Skeletal muscle tissue (tissue), 4 donors: ENCODE data around the gene SCYL1. TPM values are rescaled to one million over a fixed set of nuclear protein-coding genes. Genes with fewer than 3 reads are reported as not detected.
A peak's percentile ranks its signal among the peaks of the same experiment; 100 is the strongest.

Experiments
- H3K27ac ChIP-seq: one replicate; pipeline ENCODE4 v1.7.0; 2013; ENCODE audit warnings: mild to moderate bottlenecking, low read depth, low read length, inconsistent platforms
- H3K27me3 ChIP-seq, 3 donors: one replicate each; pipeline ENCODE4 v1.7.0; 2013; ENCODE audit warnings: low read length in 3 of 3; ENCODE audit not compliant: control insufficient read depth in 3 of 3, insufficient read depth in 3 of 3
- H3K36me3 ChIP-seq, 3 donors: one replicate each; pipeline ENCODE4 v1.7.0; 2013; ENCODE audit warnings: low read length in 3 of 3; ENCODE audit not compliant: control insufficient read depth in 3 of 3, insufficient read depth in 3 of 3
- H3K4me1 ChIP-seq, 3 donors: one replicate each; pipeline ENCODE4 v1.7.0; 2013; ENCODE audit warnings: low read length in 3 of 3, mild to moderate bottlenecking in 3 of 3; ENCODE audit not compliant: control insufficient read depth in 3 of 3, insufficient read depth in 3 of 3
- H3K4me3 ChIP-seq, 3 donors: one replicate each; pipeline ENCODE4 v1.7.0; 2013; ENCODE audit warnings: low read length in 3 of 3
- H3K9ac ChIP-seq, 3 donors: one replicate each; pipeline ENCODE4 v1.7.0; 2013; ENCODE audit warnings: low read length in 3 of 3, mild to moderate bottlenecking in 3 of 3, moderate library complexity in 2 of 3, low read depth in 1 of 3
- H3K9me3 ChIP-seq, 3 donors: one replicate each; pipeline ENCODE4 v1.7.0; 2013; ENCODE audit warnings: low read length in 3 of 3; ENCODE audit not compliant: control insufficient read depth in 3 of 3
- total RNA-seq: library from RNA; depleted of rRNA; stranded (reverse); fragments of >200 nt; gene quantifications from one replicate; pipeline ENCODE4 v1.2.3, GENCODE V29; 2014
- donor health status: Osteomylitis.

SCYL1 gene
- total RNA-seq, 1 donor from 2014 or later = 36.0 TPM

GRCh38 chr11:65553301-65554001 is 28.6 kb downstream of the SCYL1 start:
- H3K27me3 ChIP-seq = no peaks in the 10 kb centered on the region
- H3K27ac ChIP-seq = no peak overlapping the region
- no peaks in the 10 kb centered on the region for H3K9me3 ChIP-seq
- H3K36me3 ChIP-seq = peaks cover 12 to 30% (median 23%) of the 10 kb centered on the region in 3 donors
- H3K4me1 ChIP-seq = peaks cover 36 to 40% (median 40%) of the 10 kb centered on the region in 3 donors
- no peak overlapping the region for H3K4me3 ChIP-seq
- H3K9ac ChIP-seq = no peak overlapping the region

GRCh38 chr11:65554057-65554818 is 29.4 kb downstream of the SCYL1 start:
- Histone ChIP-seq H3K36me3 (peaks cover 12 to 22% (median 15%) of the 10 kb centered on the region in 3 donors), H3K27me3 (no peaks in the 10 kb centered on the region), H3K9me3 (no peaks in the 10 kb centered on the region), H3K4me1 (peaks cover 44 to 48% (median 48%) of the 10 kb centered on the region in 3 donors), H3K9ac (peak overlapping the region in 2 of 3 donors; percentile 0 to 64), H3K27ac (no peak overlapping the region), H3K4me3 (no peak overlapping the region)

GRCh38 chr11:65554842-65555430 is 30.1 kb downstream of the SCYL1 start:
- no peak overlapping the region for H3K4me3 ChIP-seq
- no peaks in the 10 kb centered on the region for H3K9me3 ChIP-seq
- H3K27ac ChIP-seq = peak overlapping the region; percentile 81
- H3K27me3 ChIP-seq = no peaks in the 10 kb centered on the region
- H3K36me3 ChIP-seq = peaks cover 12 to 22% (median 15%) of the 10 kb centered on the region in 3 donors
- H3K4me1 ChIP-seq = peaks cover 51 to 55% (median 54%) of the 10 kb centered on the region in 3 donors
- peak overlapping the region; percentile 21 to 64 (median 32) for H3K9ac ChIP-seq

- Histone ChIP-seq H3K9ac (peak overlapping the region; percentile 13 to 64 (median 32)), H3K36me3 (peaks cover 12 to 21% (median 15%) of the 10 kb centered on the region in 3 donors), H3K27ac (peak overlapping the region; percentile 81), H3K9me3 (no peaks in the 10 kb centered on the region), H3K4me1 (peaks cover 59 to 63% (median 63%) of the 10 kb centered on the region in 3 donors), H3K27me3 (no peaks in the 10 kb centered on the region), H3K4me3 (peak overlapping the region in 1 of 3 donors; percentile 30)
Measured at GRCh38 chr11:65555693-65556231, 30.9 kb downstream of the SCYL1 start.

- H3K4me3 ChIP-seq = peak overlapping the region; percentile 55 to 66 (median 62)
- peaks cover 6 to 13% (median 9%) of the 10 kb centered on the region in 3 donors for H3K36me3 ChIP-seq
- H3K27me3 ChIP-seq = no peaks in the 10 kb centered on the region
- no peaks in the 10 kb centered on the region for H3K9me3 ChIP-seq
- peak overlapping the region; percentile 81 for H3K27ac ChIP-seq
- H3K4me1 ChIP-seq = peaks cover 64 to 70% (median 68%) of the 10 kb centered on the region in 3 donors
- H3K9ac ChIP-seq = peak overlapping the region; percentile 83 to 87 (median 85)
Measured at GRCh38 chr11:65556470-65557279, 31.8 kb downstream of the SCYL1 start.

- H3K9ac ChIP-seq = peak overlapping the region; percentile 83 to 87 (median 85)
- H3K27me3 ChIP-seq = no peaks in the 10 kb centered on the region
- H3K4me1 ChIP-seq = peaks cover 56 to 67% (median 65%) of the 10 kb centered on the region in 3 donors
Measured at GRCh38 chr11:65557280-65558001, 32.6 kb downstream of the SCYL1 start.

GRCh38 chr11:65558002-65558929 is 33.4 kb downstream of the SCYL1 start, which contains the start of gene LTBP3:
TSS of gene LTBP3 (minus strand) at chr11:65558359. CDS start at chr11:65557959, 400 bp downstream.
- H3K27me3 ChIP-seq = no peaks in the 10 kb centered on the region
- H3K4me1 ChIP-seq = peaks cover 54 to 65% (median 64%) of the 10 kb centered on the region in 3 donors
- H3K27ac ChIP-seq = peak within 1 kb of the TSS; percentile 96
- H3K9ac ChIP-seq = peak within 1 kb of the TSS; percentile 83 to 91 (median 87)
- no peaks in the 10 kb centered on the region for H3K9me3 ChIP-seq
- H3K36me3 ChIP-seq = peaks cover 0 to 3% (median 0%) of the 10 kb centered on the region in 3 donors
- H3K4me3 ChIP-seq = peak within 1 kb of the TSS; percentile 62 to 66 (median 66)

More at GRCh38 chr11:65557280-65558001, 32.6 kb downstream of the SCYL1 start:
- Histone ChIP-seq H3K36me3 (peaks cover 0 to 8% (median 1%) of the 10 kb centered on the region in 3 donors), H3K4me3 (peak overlapping the region; percentile 55 to 66 (median 62)), H3K9me3 (no peaks in the 10 kb centered on the region), H3K27ac (peak overlapping the region; percentile 96)

GRCh38 chr11:65558930-65559509 is 34.1 kb downstream of the SCYL1 start:
- H3K9ac ChIP-seq = peak overlapping the region; percentile 81 to 91 (median 84)
- peaks cover 54 to 65% (median 64%) of the 10 kb centered on the region in 3 donors for H3K4me1 ChIP-seq
- H3K36me3 ChIP-seq = peaks cover 0 to 3% (median 0%) of the 10 kb centered on the region in 3 donors
- no peaks in the 10 kb centered on the region for H3K9me3 ChIP-seq
- H3K4me3 ChIP-seq = peak overlapping the region; percentile 50 to 62 (median 61)
- no peaks in the 10 kb centered on the region for H3K27me3 ChIP-seq
- peak overlapping the region; percentile 96 for H3K27ac ChIP-seq
